ENCODE data around the gene WNT2.

DNA sequence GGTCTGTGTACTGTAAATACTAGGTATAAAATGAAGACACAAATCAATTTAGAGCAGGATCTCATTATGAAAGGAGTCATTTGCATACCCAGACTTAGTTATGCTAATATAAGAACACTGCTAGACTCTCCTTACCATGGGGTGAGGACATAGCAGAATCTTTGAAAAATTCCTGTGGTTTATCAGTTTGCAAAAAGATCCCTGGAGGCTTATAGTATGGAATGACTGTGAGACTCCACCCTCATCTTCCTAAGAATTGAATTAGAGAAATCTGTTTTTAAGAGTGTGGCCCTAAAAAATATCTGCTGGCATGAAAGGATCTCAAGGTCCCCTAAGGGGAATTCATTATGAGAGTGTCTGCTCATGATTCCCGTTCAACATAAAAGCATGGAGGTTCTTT, 63.2 kb downstream of the WNT2 start:
- no peak for TF ChIP-seq EZH2 (IDR thresholded peaks at IDR 0.05; ENCODE audit: borderline replicate concordance, insufficient read depth, low read length, poor library complexity, severe bottlenecking)
- TF ChIP-seq, protein P1, sequence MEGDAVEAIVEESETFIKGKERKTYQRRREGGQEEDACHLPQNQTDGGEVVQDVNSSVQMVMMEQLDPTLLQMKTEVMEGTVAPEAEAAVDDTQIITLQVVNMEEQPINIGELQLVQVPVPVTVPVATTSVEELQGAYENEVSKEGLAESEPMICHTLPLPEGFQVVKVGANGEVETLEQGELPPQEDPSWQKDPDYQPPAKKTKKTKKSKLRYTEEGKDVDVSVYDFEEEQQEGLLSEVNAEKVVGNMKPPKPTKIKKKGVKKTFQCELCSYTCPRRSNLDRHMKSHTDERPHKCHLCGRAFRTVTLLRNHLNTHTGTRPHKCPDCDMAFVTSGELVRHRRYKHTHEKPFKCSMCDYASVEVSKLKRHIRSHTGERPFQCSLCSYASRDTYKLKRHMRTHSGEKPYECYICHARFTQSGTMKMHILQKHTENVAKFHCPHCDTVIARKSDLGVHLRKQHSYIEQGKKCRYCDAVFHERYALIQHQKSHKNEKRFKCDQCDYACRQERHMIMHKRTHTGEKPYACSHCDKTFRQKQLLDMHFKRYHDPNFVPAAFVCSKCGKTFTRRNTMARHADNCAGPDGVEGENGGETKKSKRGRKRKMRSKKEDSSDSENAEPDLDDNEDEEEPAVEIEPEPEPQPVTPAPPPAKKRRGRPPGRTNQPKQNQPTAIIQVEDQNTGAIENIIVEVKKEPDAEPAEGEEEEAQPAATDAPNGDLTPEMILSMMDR (IDR thresholded peaks at IDR 0.05; ENCODE audit: poor library complexity, severe bottlenecking) = no peak
